EL (cell line): ENCODE results near the gene ZCCHC14.

ENCODE experiments used
- DNase-seq: peaks from one replicate; pipeline ENCODE4 v3.0.0-alpha.2; 2016

Gene ZCCHC14

GRCh38 chr16:87423429-87423828 is 69.4 kb downstream of the ZCCHC14 start:
- DNase-seq = no peak

- DNase-seq = no peak
These were observed 70.7 kb downstream of the ZCCHC14 start for GRCh38 chr16:87422106-87422505.

GRCh38 chr16:87421003-87421912 is 71.6 kb downstream of the ZCCHC14 start:
- DNase-seq = no peak

- no peak for DNase-seq
These were observed 72.5 kb downstream of the ZCCHC14 start for GRCh38 chr16:87420026-87421002.

GRCh38 chr16:87418644-87419043 is 74.2 kb downstream of the ZCCHC14 start:
- DNase-seq = no peak

GRCh38 chr16:87418216-87418615 is 74.6 kb downstream of the ZCCHC14 start:
- no peak for DNase-seq

- no peak for DNase-seq
These were observed 75.3 kb downstream of the ZCCHC14 start for GRCh38 chr16:87417528-87417910.

- peak; percentile 47 for DNase-seq
These were observed 75.8 kb downstream of the ZCCHC14 start for GRCh38 chr16:87416826-87417527.

- no peak for DNase-seq
These were observed 77.4 kb downstream of the ZCCHC14 start for GRCh38 chr16:87415441-87415840.

GRCh38 chr16:87414251-87414680 is 78.6 kb downstream of the ZCCHC14 start:
- no peak for DNase-seq

- DNase-seq = no peak
These were observed 79.8 kb downstream of the ZCCHC14 start for GRCh38 chr16:87412996-87413421.

- no peak for DNase-seq
These were observed 80.3 kb downstream of the ZCCHC14 start for GRCh38 chr16:87412371-87412995.

GRCh38 chr16:87411375-87412271 is 81.2 kb downstream of the ZCCHC14 start:
- DNase-seq = no peak

- no peak for DNase-seq
These were observed 81.9 kb downstream of the ZCCHC14 start for GRCh38 chr16:87410968-87411367.

- DNase-seq = no peak
These were observed 82.3 kb downstream of the ZCCHC14 start for GRCh38 chr16:87410530-87410929.

- DNase-seq = no peak
These were observed 83.0 kb downstream of the ZCCHC14 start for GRCh38 chr16:87409781-87410180.

- no peak for DNase-seq
These were observed 83.7 kb downstream of the ZCCHC14 start for GRCh38 chr16:87409153-87409552.

- peak; percentile 17 for DNase-seq
These were observed 85.2 kb downstream of the ZCCHC14 start for GRCh38 chr16:87407511-87408112.

GRCh38 chr16:87406495-87407088 is 86.2 kb downstream of the ZCCHC14 start:
- no peak for DNase-seq
